Activated naive CD8-positive, alpha-beta T cell treated with anti-CD3 and anti-CD28 coated beads for 36 hours (primary cell): ENCODE measurements around the gene CYP4F11. TPM values are rescaled to one million over a fixed set of nuclear protein-coding genes. Genes with fewer than 3 reads are reported as not detected.
A peak's percentile ranks its signal among the peaks of the same experiment; 100 is the strongest.
"Not testable (repeated sequence)": the region's sequence is repeated elsewhere in the genome, so short reads cannot be mapped to it uniquely, and the experiment has no call there.

ENCODE experiments used
- DNase-seq: peaks from one replicate; pipeline ENCODE4 v3.0.0; 2021
- H3K27ac Mint-ChIP-seq: one replicate; pipeline ENCODE4 v1.8.0; 2022; ENCODE audit warnings: mild to moderate bottlenecking, moderate library complexity, mixed read lengths
- H3K27me3 Mint-ChIP-seq: one replicate; pipeline ENCODE4 v1.8.0; 2022; ENCODE audit warnings: mild to moderate bottlenecking, mixed read lengths
- H3K36me3 Mint-ChIP-seq: one replicate; pipeline ENCODE4 v1.8.0; 2021; ENCODE audit warnings: mild to moderate bottlenecking, mixed read lengths
- H3K4me1 Mint-ChIP-seq: one replicate; pipeline ENCODE4 v1.8.0; 2021; ENCODE audit warnings: mixed read lengths
- H3K4me3 Mint-ChIP-seq: one replicate; pipeline ENCODE4 v1.8.0; 2022; ENCODE audit warnings: mild to moderate bottlenecking, moderate library complexity, mixed read lengths
- H3K9me3 Mint-ChIP-seq: one replicate; pipeline ENCODE4 v1.8.0; 2022; ENCODE audit warnings: mixed read lengths
- total RNA-seq, 2 experiments: library from RNA; stranded (reverse); gene quantifications; one replicate each; pipeline ENCODE4 v1.2.3, GENCODE V29; 2021

The CYP4F11 gene
- total RNA-seq, 2 experiments from 2014 or later: not detected

DNA sequence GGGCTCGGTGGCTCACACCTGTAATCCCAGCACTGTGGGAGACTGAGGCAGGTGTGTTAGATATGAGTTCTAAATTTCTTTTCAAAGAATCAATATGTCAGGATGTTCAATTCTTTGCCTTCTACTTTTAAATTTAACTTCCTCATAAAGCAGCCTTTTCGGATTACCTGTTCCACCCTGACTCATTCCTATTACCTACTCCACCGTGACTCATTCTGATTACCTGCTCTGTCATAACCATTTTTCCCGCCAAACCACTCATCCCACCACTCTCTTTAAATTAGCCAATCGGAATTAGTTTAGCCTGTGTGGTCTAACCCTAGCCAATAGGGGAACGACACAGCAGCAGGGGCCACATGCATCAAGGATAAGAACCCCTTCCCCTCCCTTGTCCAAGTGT lies 60.6 kb downstream of the CYP4F11 start:
- H3K36me3 Mint-ChIP-seq: not testable (repeated sequence)

DNA sequence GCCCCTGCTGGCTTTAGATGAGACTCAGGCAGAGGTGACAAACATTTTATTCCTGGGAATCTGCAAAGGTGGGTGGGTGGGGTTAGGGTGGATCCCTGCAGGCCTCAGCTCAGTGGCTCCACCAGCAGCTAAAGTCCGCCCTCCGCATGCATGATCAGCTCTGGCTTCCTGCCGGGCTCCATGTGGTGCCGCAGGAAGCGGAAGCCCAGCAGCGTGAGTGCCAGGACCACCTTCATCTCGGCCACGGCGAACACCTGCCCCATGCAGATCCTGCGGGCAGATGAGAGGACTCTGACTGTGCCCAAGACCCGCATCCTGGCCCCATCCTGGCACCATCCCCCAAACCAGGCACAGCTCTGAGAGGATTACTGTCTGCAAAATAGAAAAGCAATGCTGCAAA lies 62.8 kb downstream of the CYP4F11 start:
- DNase-seq: peak; percentile 33
- Mint-ChIP-seq H3K4me1 (peaks cover 5% of the 10 kb centered on the region), H3K36me3 (no peaks in the 10 kb centered on the region), H3K27ac (no peak overlapping the region), H3K9me3 (peaks cover 3% of the 10 kb centered on the region), H3K27me3 (peaks cover 21% of the 10 kb centered on the region), H3K4me3 (peak overlapping the region; percentile 52)

More for the DNA sequence above, 60.6 kb downstream of the CYP4F11 start:
- peaks cover 21% of the 10 kb centered on the region for H3K27me3 Mint-ChIP-seq
- H3K27ac Mint-ChIP-seq, H3K4me1 Mint-ChIP-seq, H3K9me3 Mint-ChIP-seq, DNase-seq, H3K4me3 Mint-ChIP-seq: not testable (repeated sequence)

- Mint-ChIP-seq H3K9me3 (peaks cover 3% of the 10 kb centered on the region), H3K36me3 (no peaks in the 10 kb centered on the region), H3K27ac (no peak overlapping the region), H3K4me1 (peaks cover 4% of the 10 kb centered on the region), H3K4me3 (no peak overlapping the region), H3K27me3 (peaks cover 11% of the 10 kb centered on the region)
- no peak for DNase-seq
These were observed 64.5 kb downstream of the CYP4F11 start for GRCh38 chr19:15869873-15870272.

GRCh38 chr19:15869109-15869555 lies 65.2 kb downstream of the CYP4F11 start:
- Mint-ChIP-seq H3K9me3 (no peaks in the 10 kb centered on the region), H3K4me3 (no peak overlapping the region), H3K4me1 (peaks cover 4% of the 10 kb centered on the region), H3K36me3 (no peaks in the 10 kb centered on the region), H3K27ac (no peak overlapping the region), H3K27me3 (peaks cover 5% of the 10 kb centered on the region)
- peak; percentile 10 for DNase-seq

DNA sequence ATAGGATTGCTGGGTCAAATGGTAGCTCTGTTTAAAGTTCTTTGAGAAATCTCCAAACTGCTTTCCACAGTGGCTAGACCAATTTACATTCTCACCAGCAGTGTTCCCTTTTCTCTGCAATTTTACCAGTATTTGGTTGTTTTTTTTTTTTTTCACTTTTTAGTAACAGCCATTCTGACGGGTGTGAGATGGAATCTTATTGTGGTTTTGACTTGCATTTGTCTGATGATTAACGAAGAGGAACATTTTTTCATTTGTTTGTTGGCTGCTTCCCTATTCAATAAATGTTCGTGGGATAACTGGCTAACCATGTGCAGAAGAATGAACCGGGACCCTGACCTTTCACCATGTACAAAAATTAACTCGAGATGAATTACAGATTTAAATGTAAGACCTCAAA lies 67.7 kb downstream of the CYP4F11 start:
- no peak overlapping the region for H3K27ac Mint-ChIP-seq
- peaks cover under 1% of the 10 kb centered on the region for H3K4me1 Mint-ChIP-seq
- no peaks in the 10 kb centered on the region for H3K36me3 Mint-ChIP-seq
- H3K9me3 Mint-ChIP-seq: no peaks in the 10 kb centered on the region
- DNase-seq: no peak
- H3K27me3 Mint-ChIP-seq: no peaks in the 10 kb centered on the region
- H3K4me3 Mint-ChIP-seq: no peak overlapping the region

DNA sequence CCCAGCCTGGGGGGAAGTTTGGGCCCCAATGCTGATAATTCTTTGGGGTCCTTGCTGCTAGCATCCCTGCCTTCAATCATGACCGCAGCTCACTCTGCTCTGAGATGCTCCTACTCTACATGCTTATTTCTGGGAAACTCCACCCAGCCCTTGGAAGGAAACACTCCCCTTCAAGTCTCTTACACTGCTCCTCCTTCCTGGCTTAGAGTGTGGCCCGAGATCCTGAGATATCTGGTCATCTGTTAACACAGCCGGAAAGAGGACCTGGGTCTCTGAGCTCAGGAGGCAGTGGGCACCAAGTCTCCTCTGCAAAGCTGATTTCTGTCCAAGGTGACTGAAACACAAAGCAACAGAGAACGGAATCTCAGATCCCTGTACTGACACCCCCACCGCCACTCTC lies 69.5 kb downstream of the CYP4F11 start:
- H3K4me3 Mint-ChIP-seq: no peak overlapping the region
- no peaks in the 10 kb centered on the region for H3K4me1 Mint-ChIP-seq
- no peak for DNase-seq
- H3K36me3 Mint-ChIP-seq: no peaks in the 10 kb centered on the region
- no peaks in the 10 kb centered on the region for H3K9me3 Mint-ChIP-seq
- H3K27ac Mint-ChIP-seq: no peak overlapping the region
- H3K27me3 Mint-ChIP-seq: no peaks in the 10 kb centered on the region

- no peak overlapping the region for H3K27ac Mint-ChIP-seq
- no peaks in the 10 kb centered on the region for H3K27me3 Mint-ChIP-seq
- no peak overlapping the region for H3K4me3 Mint-ChIP-seq
- no peaks in the 10 kb centered on the region for H3K4me1 Mint-ChIP-seq
- no peak for DNase-seq
- H3K9me3 Mint-ChIP-seq: no peaks in the 10 kb centered on the region
- H3K36me3 Mint-ChIP-seq: no peaks in the 10 kb centered on the region
These were observed 71.1 kb downstream of the CYP4F11 start for GRCh38 chr19:15863272-15863671.

GRCh38 chr19:15862444-15862843 lies 71.9 kb downstream of the CYP4F11 start:
- no peaks in the 10 kb centered on the region for H3K27me3 Mint-ChIP-seq
- no peaks in the 10 kb centered on the region for H3K9me3 Mint-ChIP-seq
- no peaks in the 10 kb centered on the region for H3K4me1 Mint-ChIP-seq

More at GRCh38 chr19:15862444-15862843, 71.9 kb downstream of the CYP4F11 start:
- H3K4me3 Mint-ChIP-seq: no peak overlapping the region
- no peak for DNase-seq
- no peak overlapping the region for H3K27ac Mint-ChIP-seq
- H3K36me3 Mint-ChIP-seq: no peaks in the 10 kb centered on the region

Other genes starting within 250 kb of the CYP4F11 start
- gene OR10H2, start 206.5 kb downstream of the CYP4F11 start, total RNA-seq: not detected
- gene OR10H3, start 196.5 kb downstream of the CYP4F11 start, total RNA-seq: not detected
- not detected for gene OR10H5, start 146.9 kb downstream of the CYP4F11 start, total RNA-seq
- not detected for gene OR10H1, start 118.9 kb downstream of the CYP4F11 start, total RNA-seq
- under 1 TPM in 1 of 2 experiments, not detected in 1; 0.14 TPM for gene CYP4F2, start 36.5 kb downstream of the CYP4F11 start, total RNA-seq
- not detected for gene OR10H4, start 14.5 kb upstream of the CYP4F11 start, total RNA-seq
- gene TPM4, start 142.0 kb upstream of the CYP4F11 start, total RNA-seq: 100 to 1,000 TPM; 203 to 204 TPM
- 100 to 1,000 TPM; 168 to 169 TPM for gene RAB8A, start 177.4 kb upstream of the CYP4F11 start, total RNA-seq
- 10 to 100 TPM; 29.6 to 29.8 TPM for gene HSH2D, start 209.2 kb upstream of the CYP4F11 start, total RNA-seq
- gene CIB3, start 239.0 kb upstream of the CYP4F11 start, total RNA-seq: not detected